ENCODE measurements around the gene PNPLA6. TPM values are rescaled to one million over a fixed set of nuclear protein-coding genes. Genes with fewer than 3 reads are reported as not detected.

PNPLA6 gene
- polyA plus RNA-seq, 1 of the 3 experiments (the other 2 are of a cell fraction) = 90.5 TPM

DNA sequence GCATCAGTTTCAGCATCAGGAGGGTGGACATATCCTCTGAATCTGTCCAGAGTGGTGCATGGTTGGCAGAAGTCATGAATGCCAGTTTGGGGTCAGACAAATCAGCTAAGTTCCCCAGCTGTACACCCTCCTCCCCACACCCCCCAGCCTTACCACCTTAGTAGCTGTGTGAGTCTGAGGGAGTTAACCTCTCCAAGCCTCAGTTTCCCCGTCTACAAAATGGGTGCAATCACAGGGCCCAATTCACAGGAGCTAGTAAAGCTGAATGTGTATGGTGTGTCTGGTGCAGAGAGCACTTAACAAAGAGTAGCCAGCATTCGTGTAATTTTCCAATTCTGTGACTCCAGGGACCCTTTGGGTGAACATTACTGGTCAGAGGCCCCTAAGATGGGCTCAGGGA lies 33.0 kb upstream of the PNPLA6 start:
- Histone ChIP-seq H3K9ac (no peak overlapping the region), H3K27ac (ENCODE audit: low read depth in 2 of 2, low read length in 1 of 2) (no peak overlapping the region), H3K4me3 (ENCODE audit: low read depth in 2 of 2, low read length in 1 of 2) (no peak overlapping the region), H3K9me3 (no peaks in the 10 kb centered on the region), H3K4me1 (ENCODE audit: control insufficient read depth in 1 of 2, insufficient read depth in 2 of 2, low read depth in 1 of 2, low read length in 1 of 2) (peaks cover 0 to 11% of the 10 kb centered on the region in 2 experiments; a peak in 1 of 4 replicates), H3K36me3 (replicated peaks in 1 of 2; ENCODE audit: control insufficient read depth in 1 of 2, insufficient read depth in 2 of 2, low read length in 1 of 2) (no peaks in the 10 kb centered on the region), H3K9me2 (no peaks in the 10 kb centered on the region), H2AFZ (ENCODE audit: low read depth) (no peak overlapping the region), H3F3A (replicated peaks; ENCODE audit: insufficient read depth) (peaks cover 9% of the 10 kb centered on the region), H3K4me2 (no peak overlapping the region), H4K20me1 (ENCODE audit: insufficient read depth) (no peaks in the 10 kb centered on the region), H3K79me2 (ENCODE audit: insufficient read depth) (no peaks in the 10 kb centered on the region), H3K27me3 (ENCODE audit: insufficient read depth) (0 out of 2 replicates have a peak, but pooled peaks cover under 1% of the 10 kb centered on the region)
- POLR2A ChIA-PET = interaction anchor here (0.6 to 1.0 kb wide), 2 partner anchors 19 to 143 kb away, joined by 3 to 4 read pairs; no protein-coding TSS in a partner anchor
- no peak for TF ChIP-seq PBX3 (IDR thresholded peaks at IDR 0.05)
- TF ChIP-seq, protein P1, sequence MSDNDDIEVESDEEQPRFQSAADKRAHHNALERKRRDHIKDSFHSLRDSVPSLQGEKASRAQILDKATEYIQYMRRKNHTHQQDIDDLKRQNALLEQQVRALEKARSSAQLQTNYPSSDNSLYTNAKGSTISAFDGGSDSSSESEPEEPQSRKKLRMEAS (IDR thresholded peaks at IDR 0.05; ENCODE audit: low read depth) = no peak
- no peak for TF ChIP-seq MEF2A (IDR thresholded peaks at IDR 0.05; ENCODE audit: borderline replicate concordance, low read depth)
- TF ChIP-seq, protein P2, sequence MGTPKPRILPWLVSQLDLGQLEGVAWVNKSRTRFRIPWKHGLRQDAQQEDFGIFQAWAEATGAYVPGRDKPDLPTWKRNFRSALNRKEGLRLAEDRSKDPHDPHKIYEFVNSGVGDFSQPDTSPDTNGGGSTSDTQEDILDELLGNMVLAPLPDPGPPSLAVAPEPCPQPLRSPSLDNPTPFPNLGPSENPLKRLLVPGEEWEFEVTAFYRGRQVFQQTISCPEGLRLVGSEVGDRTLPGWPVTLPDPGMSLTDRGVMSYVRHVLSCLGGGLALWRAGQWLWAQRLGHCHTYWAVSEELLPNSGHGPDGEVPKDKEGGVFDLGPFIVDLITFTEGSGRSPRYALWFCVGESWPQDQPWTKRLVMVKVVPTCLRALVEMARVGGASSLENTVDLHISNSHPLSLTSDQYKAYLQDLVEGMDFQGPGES (IDR thresholded peaks at IDR 0.05; ENCODE audit: low read depth, low read length) = no peak
- TF ChIP-seq TEAD4 (IDR thresholded peaks at IDR 0.05; ENCODE audit: borderline replicate concordance, insufficient read depth) = no peak
- TF ChIP-seq, protein P3, sequence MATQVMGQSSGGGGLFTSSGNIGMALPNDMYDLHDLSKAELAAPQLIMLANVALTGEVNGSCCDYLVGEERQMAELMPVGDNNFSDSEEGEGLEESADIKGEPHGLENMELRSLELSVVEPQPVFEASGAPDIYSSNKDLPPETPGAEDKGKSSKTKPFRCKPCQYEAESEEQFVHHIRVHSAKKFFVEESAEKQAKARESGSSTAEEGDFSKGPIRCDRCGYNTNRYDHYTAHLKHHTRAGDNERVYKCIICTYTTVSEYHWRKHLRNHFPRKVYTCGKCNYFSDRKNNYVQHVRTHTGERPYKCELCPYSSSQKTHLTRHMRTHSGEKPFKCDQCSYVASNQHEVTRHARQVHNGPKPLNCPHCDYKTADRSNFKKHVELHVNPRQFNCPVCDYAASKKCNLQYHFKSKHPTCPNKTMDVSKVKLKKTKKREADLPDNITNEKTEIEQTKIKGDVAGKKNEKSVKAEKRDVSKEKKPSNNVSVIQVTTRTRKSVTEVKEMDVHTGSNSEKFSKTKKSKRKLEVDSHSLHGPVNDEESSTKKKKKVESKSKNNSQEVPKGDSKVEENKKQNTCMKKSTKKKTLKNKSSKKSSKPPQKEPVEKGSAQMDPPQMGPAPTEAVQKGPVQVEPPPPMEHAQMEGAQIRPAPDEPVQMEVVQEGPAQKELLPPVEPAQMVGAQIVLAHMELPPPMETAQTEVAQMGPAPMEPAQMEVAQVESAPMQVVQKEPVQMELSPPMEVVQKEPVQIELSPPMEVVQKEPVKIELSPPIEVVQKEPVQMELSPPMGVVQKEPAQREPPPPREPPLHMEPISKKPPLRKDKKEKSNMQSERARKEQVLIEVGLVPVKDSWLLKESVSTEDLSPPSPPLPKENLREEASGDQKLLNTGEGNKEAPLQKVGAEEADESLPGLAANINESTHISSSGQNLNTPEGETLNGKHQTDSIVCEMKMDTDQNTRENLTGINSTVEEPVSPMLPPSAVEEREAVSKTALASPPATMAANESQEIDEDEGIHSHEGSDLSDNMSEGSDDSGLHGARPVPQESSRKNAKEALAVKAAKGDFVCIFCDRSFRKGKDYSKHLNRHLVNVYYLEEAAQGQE (IDR thresholded peaks at IDR 0.05; ENCODE audit: low read depth, low read length) = no peak
- TF ChIP-seq RFX5 (IDR thresholded peaks at IDR 0.05; ENCODE audit: low read length) = no peak
- TF ChIP-seq ELF1 (IDR thresholded peaks at IDR 0.05) = no peak
- TF ChIP-seq EP300 (IDR thresholded peaks at IDR 0.05; ENCODE audit: borderline replicate concordance in 1 of 2, low read depth in 1 of 2, low read length in 1 of 2) = no peak
- TF ChIP-seq TAF1 (IDR thresholded peaks at IDR 0.05; ENCODE audit: borderline replicate concordance, low read depth, low read length) = no peak
- no peak for TF ChIP-seq FOXM1 (IDR thresholded peaks at IDR 0.05; ENCODE audit: low read depth)
- no peak for TF ChIP-seq SMC3 (IDR thresholded peaks at IDR 0.05; ENCODE audit: low read depth, low read length)
- TF ChIP-seq EZH2phosphoT487 (IDR thresholded peaks at IDR 0.05; ENCODE audit: borderline replicate concordance, low read depth) = no peak
- TF ChIP-seq NRF1 (IDR thresholded peaks at IDR 0.05; ENCODE audit: low read depth, low read length) = no peak
- TF ChIP-seq GABPA (IDR thresholded peaks at IDR 0.05; ENCODE audit: low read depth) = no peak
- WGBS (ENCODE audit: low lambda C conversion rate) = 31% methylated on average over 2 of the region's 2 CpGs
- DNase-seq = no peak
- CTCF ChIA-PET = no interaction called here
